Heart left ventricle (tissue), 13 donors: Measurements from ENCODE around the gene ECHDC3.

Experiments
- POLR2A ChIP-seq, 2 donors: fragments of 450-650 bp; IDR thresholded peaks; one replicate each; pipeline ENCODE4 v1.6.1; 2017; ENCODE audit warnings: antibody characterized with exemption in 2 of 2, mild to moderate bottlenecking in 2 of 2, moderate library complexity in 2 of 2
- TF ChIP-seq, protein P1 (sequence below), 12 donors: fragments of 200-600 bp; sonication (generic) in 4 of 12; IDR thresholded peaks; one replicate each; pipeline versions ENCODE4 v1.5.0 to v1.8.0; 2018 to 2022; ENCODE audit warnings: antibody characterized with exemption in 12 of 12, mild to moderate bottlenecking in 5 of 12
- donor health status: ischemic (EF 13 %, LVEDD 7.1; RV severe dilation, severe dysfunction).
- donor health status: DM: no; HTN: yes; CAD: no.
- donor health status: DM: no; HTN: no; CAD: no.
- donor health status: ischemic (EF 25% LVEDD 6.9; RV normal size, moderate dysfunction).
- donor health status: ischemic (EF 25% LVEDD 5.7; RV mildly dilated, moderate dysfunction).
- donor health status: ischemic (EF 35%, LVEDD 5.7; RV mildly dilated, moderate dysfunction).
- donor health status: nonischemic (EF 11% LVEDD 7.7; RV severe dilation, severe dysfunction).
- donor health status: DM: yes; HTN: yes; CAD: no.
- donor health status: PGD.
- donor health status: ischemic (EF 29% LVEDD 5.4; RV normal size, mild dysfunction).
- donor health status: nonischemic (EF 23%, LVEDD 6.1; RV moderate dilation, normal function).

DNA sequence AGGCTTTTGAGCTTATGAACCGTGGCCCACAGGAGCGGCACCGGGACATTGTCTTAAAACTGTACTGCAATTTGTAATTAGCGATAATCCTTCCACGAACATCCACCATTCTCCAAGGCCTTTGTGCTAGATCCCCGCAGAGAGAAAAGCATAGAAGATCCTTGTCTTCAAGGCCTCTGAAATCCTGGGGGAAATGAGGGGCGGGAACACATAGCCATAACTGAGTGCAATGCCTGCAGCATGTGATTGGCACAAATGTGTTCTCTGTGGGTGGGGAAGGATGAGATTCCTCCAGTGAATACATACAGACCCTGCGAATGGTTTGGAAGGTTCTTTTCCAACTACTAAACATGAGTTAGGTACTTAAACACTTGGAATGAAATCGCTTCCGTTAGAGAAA is 55.1 kb downstream of the ECHDC3 start:
- TF ChIP-seq, protein P1, sequence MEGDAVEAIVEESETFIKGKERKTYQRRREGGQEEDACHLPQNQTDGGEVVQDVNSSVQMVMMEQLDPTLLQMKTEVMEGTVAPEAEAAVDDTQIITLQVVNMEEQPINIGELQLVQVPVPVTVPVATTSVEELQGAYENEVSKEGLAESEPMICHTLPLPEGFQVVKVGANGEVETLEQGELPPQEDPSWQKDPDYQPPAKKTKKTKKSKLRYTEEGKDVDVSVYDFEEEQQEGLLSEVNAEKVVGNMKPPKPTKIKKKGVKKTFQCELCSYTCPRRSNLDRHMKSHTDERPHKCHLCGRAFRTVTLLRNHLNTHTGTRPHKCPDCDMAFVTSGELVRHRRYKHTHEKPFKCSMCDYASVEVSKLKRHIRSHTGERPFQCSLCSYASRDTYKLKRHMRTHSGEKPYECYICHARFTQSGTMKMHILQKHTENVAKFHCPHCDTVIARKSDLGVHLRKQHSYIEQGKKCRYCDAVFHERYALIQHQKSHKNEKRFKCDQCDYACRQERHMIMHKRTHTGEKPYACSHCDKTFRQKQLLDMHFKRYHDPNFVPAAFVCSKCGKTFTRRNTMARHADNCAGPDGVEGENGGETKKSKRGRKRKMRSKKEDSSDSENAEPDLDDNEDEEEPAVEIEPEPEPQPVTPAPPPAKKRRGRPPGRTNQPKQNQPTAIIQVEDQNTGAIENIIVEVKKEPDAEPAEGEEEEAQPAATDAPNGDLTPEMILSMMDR (IDR thresholded peaks at IDR 0.05) = no peak
- no peak for TF ChIP-seq POLR2A (IDR thresholded peaks at IDR 0.05)
